Measurements from ENCODE around the gene GMDS.

GRCh38 chr6:1736346-1737105 lies 508.9 kb downstream of the GMDS start:
- TF ChIP-seq KDM6A (CRISPR knock-in tag; IDR thresholded peaks at IDR 0.05; ENCODE audit: low read depth) (no peak), NR2F6 (IDR thresholded peaks at IDR 0.05) (no peak), NR2F6 (CRISPR knock-in tag; IDR thresholded peaks at IDR 0.05) (no peak), POLR2A (IDR thresholded peaks at IDR 0.05; ENCODE audit: insufficient read depth in 1 of 2, low read depth in 2 of 2, low read length in 2 of 2) (no peak), KLF16 (CRISPR knock-in tag; IDR thresholded peaks at IDR 0.05) (no peak)
